Panc1 (cell line): Measurements from ENCODE around the gene IRX4. TPM values are rescaled to one million over a fixed set of nuclear protein-coding genes. Genes with fewer than 3 reads are reported as not detected.

ENCODE experiments used
- ATAC-seq: fragments of 200-7000 bp; cut with Tn5 transposase; 2 replicates; pipeline ENCODE4 v1.9.1; 2020; ENCODE audit warnings: mild to moderate bottlenecking, moderate library complexity
- BruUV-seq: library from RNA; stranded (reverse); fragments of 400-500 nt; replicated peaks from 2 replicates; lab custom pipeline; 2021; lab: Mats Ljungman, UMichigan
- CTCF ChIA-PET: fragments of 300-600 bp; sonication (Branson Sonifier 250); formaldehyde crosslinking; loops from one replicate; lab custom pipeline; 2022; ENCODE audit warnings: antibody characterized with exemption; lab: Charles Lee
- POLR2A ChIA-PET: fragments of 300-600 bp; sonication (Branson Sonifier 250); formaldehyde crosslinking; loops from one replicate; lab custom pipeline; 2022; ENCODE audit warnings: antibody characterized with exemption; lab: Charles Lee
- DNase-seq: peaks from one replicate; pipeline ENCODE4 v3.0.0-alpha.2; 2010; ENCODE audit warnings: low read depth, low spot score
- H3K27ac ChIP-seq: 2 replicates; pipeline ENCODE4 v1.5.1; 2011; ENCODE audit warnings: mild to moderate bottlenecking, low read length, inconsistent platforms
- H3K27me3 ChIP-seq: fragments of 200-500 bp; sonication (Bioruptor generic); 2 replicates; pipeline ENCODE4 v1.6.0; 2014; ENCODE audit warnings: low read length, inconsistent platforms; ENCODE audit not compliant: control insufficient read depth, insufficient read depth
- H3K36me3 ChIP-seq: fragments of 200-500 bp; sonication (Bioruptor generic); 2 replicates; pipeline ENCODE4 v1.5.1; 2014; ENCODE audit warnings: inconsistent platforms, mild to moderate bottlenecking, low read length, moderate library complexity; ENCODE audit not compliant: control insufficient read depth, insufficient read depth
- H3K4me1 ChIP-seq: 2 replicates; pipeline ENCODE4 v1.5.1; 2011; ENCODE audit warnings: inconsistent platforms, mild to moderate bottlenecking, low read length, moderate library complexity; ENCODE audit not compliant: control insufficient read depth, insufficient read depth
- H3K4me3 ChIP-seq, 2 experiments: 2 replicates each; pipeline ENCODE4 v1.5.1; 2011 to 2012; ENCODE audit warnings: low read depth in 2 of 2, low read length in 2 of 2, mild to moderate bottlenecking in 2 of 2, inconsistent platforms in 1 of 2, moderate library complexity in 1 of 2
- H3K9me3 ChIP-seq: fragments of 200-500 bp; sonication (Bioruptor generic); 2 replicates; pipeline ENCODE4 v1.5.1; 2014; ENCODE audit warnings: low read depth, mild to moderate bottlenecking, inconsistent platforms, low read length, moderate library complexity; ENCODE audit not compliant: control insufficient read depth, insufficient read depth
- CTCF ChIP-seq: fragments of 450-650 bp; IDR thresholded peaks from 2 replicates; pipeline ENCODE4 v1.5.1; 2017; ENCODE audit warnings: mild to moderate bottlenecking
- POLR2AphosphoS5 ChIP-seq: IDR thresholded peaks from 2 replicates; pipeline ENCODE4 v1.6.1; 2012; ENCODE audit warnings: mild to moderate bottlenecking, low read depth, low read length, moderate library complexity
- REST ChIP-seq, 2 experiments: IDR thresholded peaks; 2 replicates each; pipeline ENCODE4 v1.6.1; 2011 to 2012; ENCODE audit warnings: low read depth in 2 of 2, control low read depth in 1 of 2, low read length in 1 of 2, mild to moderate bottlenecking in 1 of 2, moderate library complexity in 1 of 2; ENCODE audit not compliant: insufficient read depth in 1 of 2
- SIN3A ChIP-seq: IDR thresholded peaks from 2 replicates; pipeline ENCODE4 v1.6.1; 2012; ENCODE audit warnings: low read depth, mild to moderate bottlenecking, low read length, moderate library complexity, borderline replicate concordance; ENCODE audit not compliant: insufficient read depth
- TCF7L2 ChIP-seq: IDR thresholded peaks from 2 replicates; pipeline ENCODE4 v1.6.1; 2011; ENCODE audit warnings: mild to moderate bottlenecking, low read depth, low read length, inconsistent platforms
- in situ Hi-C: cut with HindIII; loops from 2 replicates; pipeline ENCODE4 v1.10.0; 2016; ENCODE audit warnings: low sequenced_read_pairs, low pct_unique_long_range_greater_than_20kb
- intact Hi-C: fragments of 100-400 bp; cut with micrococcal nuclease; formaldehyde crosslinking; loops from one replicate; pipeline ENCODE4 v1.10.0; 2022; ENCODE audit not compliant: unreplicated experiment
- total RNA-seq: library from RNA; stranded (reverse); gene quantifications from one replicate; pipeline ENCODE4 v1.2.1, GENCODE V29; 2021; ENCODE audit not compliant: unreplicated experiment

The IRX4 gene
- total RNA-seq, 1 experiment from 2014 or later, result 0.18 TPM

GRCh38 chr5:1910081-1910760, 27.5 kb upstream of the IRX4 start:
- Histone ChIP-seq H3K4me3 (no peak overlapping the region), H3K27ac (no peak overlapping the region), H3K9me3 (0 out of 2 replicates have a peak, but pooled peaks cover under 1% of the 10 kb centered on the region), H3K27me3 (peaks cover 3% of the 10 kb centered on the region; the same call in 1 of the 2 replicates), H3K4me1 (no peaks in the 10 kb centered on the region), H3K36me3 (no peaks in the 10 kb centered on the region)
- CTCF ChIA-PET, result no interaction called here
- ATAC-seq (0 out of 2 replicates have a peak, but pooled peaks have one; percentile 39), DNase-seq (no peak)
- BruUV-seq, result no TSS peak
- in situ Hi-C loops, result no loop called here
- POLR2A ChIA-PET, result no interaction called here
- TF ChIP-seq SIN3A (no peak), TCF7L2 (no peak), REST (IDR thresholded peaks at IDR 0.05; ENCODE audit: insufficient read depth in 1 of 2, low read depth in 2 of 2, low read length in 1 of 2) (no peak), CTCF (no peak), POLR2AphosphoS5 (no peak)
- intact Hi-C loops, result no loop called here

- no peak overlapping the region for H3K4me3 ChIP-seq
- H3K36me3 ChIP-seq, result no peaks in the 10 kb centered on the region
- intact Hi-C loops (no loop called here), in situ Hi-C loops (no loop called here)
- H3K4me1 ChIP-seq, result no peaks in the 10 kb centered on the region
- BruUV-seq, result no TSS peak
- TF ChIP-seq CTCF (no peak), REST (IDR thresholded peaks at IDR 0.05; ENCODE audit: insufficient read depth in 1 of 2, low read depth in 2 of 2, low read length in 1 of 2) (no peak), SIN3A (no peak), TCF7L2 (no peak), POLR2AphosphoS5 (no peak)
- H3K9me3 ChIP-seq, result 0 out of 2 replicates have a peak, but pooled peaks cover 5% of the 10 kb centered on the region
- ChIA-PET CTCF (no interaction called here), POLR2A (no interaction called here)
- DNase-seq (no peak), ATAC-seq (no peak)
- no peak overlapping the region for H3K27ac ChIP-seq
- peaks cover 3% of the 10 kb centered on the region; the same call in 1 of the 2 replicates for H3K27me3 ChIP-seq
Measured at GRCh38 chr5:1909346-1909985, 26.7 kb upstream of the IRX4 start.
